DND-41 (cell line): Measurements from ENCODE around the gene ERG.

Source experiments
- ATAC-seq: fragments of 200-7000 bp; cut with Tn5 transposase; 3 replicates; pipeline ENCODE4 v1.9.1; 2021; ENCODE audit warnings: low read depth; ENCODE audit not compliant: insufficient read depth
- DNase-seq: peaks from one replicate; pipeline ENCODE4 v3.0.0-alpha.2; 2020
- H2AFZ ChIP-seq: 2 replicates; pipeline ENCODE4 v1.6.0; 2012; ENCODE audit warnings: low read depth, low read length
- H3K27ac ChIP-seq: 2 replicates; pipeline ENCODE4 v1.5.1; 2012; ENCODE audit warnings: low read length, inconsistent platforms
- H3K27me3 ChIP-seq: fragments of 200-600 bp; sonication (generic); 2 replicates; pipeline ENCODE4 v1.6.0; 2012; ENCODE audit warnings: low read length, mild to moderate bottlenecking, inconsistent platforms; ENCODE audit not compliant: insufficient read depth, poor library complexity
- H3K36me3 ChIP-seq: 2 replicates; pipeline ENCODE4 v1.5.1; 2012; ENCODE audit warnings: low read length, inconsistent platforms; ENCODE audit not compliant: insufficient read depth
- H3K4me1 ChIP-seq: 2 replicates; pipeline ENCODE4 v1.5.1; 2012; ENCODE audit warnings: mild to moderate bottlenecking, low read length; ENCODE audit not compliant: insufficient read depth
- H3K4me2 ChIP-seq: 2 replicates; pipeline ENCODE4 v1.6.0; 2012; ENCODE audit warnings: mild to moderate bottlenecking, moderate library complexity, low read length, inconsistent platforms; ENCODE audit not compliant: insufficient read depth
- H3K4me3 ChIP-seq, 2 experiments: fragments of 200-600 bp in 1 of 2; shearing (Covaris generic) in 1 of 2; 2 replicates each; pipeline ENCODE4 v1.5.1; 2012 to 2016; ENCODE audit warnings: inconsistent platforms in 2 of 2, low read length in 2 of 2, mild to moderate bottlenecking in 2 of 2, low read depth in 1 of 2, moderate library complexity in 1 of 2
- H3K79me2 ChIP-seq: 2 replicates; pipeline ENCODE4 v1.6.0; 2012; ENCODE audit warnings: low read length, inconsistent platforms; ENCODE audit not compliant: insufficient read depth
- H3K9ac ChIP-seq: 2 replicates; pipeline ENCODE4 v1.6.0; 2012; ENCODE audit warnings: low read depth, mild to moderate bottlenecking, inconsistent platforms, low read length, moderate library complexity
- H3K9me3 ChIP-seq: 2 replicates; pipeline ENCODE4 v1.5.1; 2012; ENCODE audit warnings: low read length, moderate library complexity, mild to moderate bottlenecking, inconsistent platforms; ENCODE audit not compliant: insufficient read depth, severe bottlenecking
- H4K20me1 ChIP-seq: 2 replicates; pipeline ENCODE4 v1.6.0; 2012; ENCODE audit warnings: low read length; ENCODE audit not compliant: insufficient read depth
- EZH2 ChIP-seq: IDR thresholded peaks from 3 replicates; pipeline ENCODE4 v1.6.1; 2012; ENCODE audit warnings: borderline replicate concordance, low read depth, mild to moderate bottlenecking, moderate library complexity, low read length, inconsistent platforms; ENCODE audit not compliant: severe bottlenecking
- TF ChIP-seq, protein P1 (sequence below): IDR thresholded peaks from 2 replicates; pipeline ENCODE4 v1.5.1; 2012; ENCODE audit warnings: borderline replicate concordance, low read length, moderate library complexity, mild to moderate bottlenecking; ENCODE audit not compliant: poor library complexity, severe bottlenecking; ENCODE audit errors: extremely low read depth

The ERG gene

DNA sequence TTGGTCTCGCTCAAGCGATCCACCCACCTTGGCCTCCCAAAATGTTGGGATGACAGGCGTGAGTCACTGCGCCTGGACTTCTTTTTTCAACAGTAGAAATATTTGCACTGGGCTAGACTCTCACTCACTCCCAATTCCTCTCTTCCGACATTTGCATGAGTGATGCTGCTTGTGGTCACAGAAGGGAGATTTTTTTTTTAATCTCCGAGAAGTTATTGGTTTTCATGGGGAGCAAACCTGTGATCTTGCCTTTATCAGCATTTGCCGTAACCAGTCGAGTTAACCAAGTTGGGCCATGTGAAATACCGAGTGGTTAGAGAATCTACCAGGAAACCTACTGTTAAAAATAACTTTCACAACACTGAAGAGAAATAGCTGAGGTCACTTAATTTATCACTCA is 21.1 kb downstream of the ERG start:
- H3K27me3 ChIP-seq = peaks cover 25% of the 10 kb centered on the region
- ATAC-seq (no peak), DNase-seq (no peak)
- H3K27ac ChIP-seq = no peak overlapping the region
- no peak overlapping the region for H3K4me3 ChIP-seq
- no peaks in the 10 kb centered on the region for H3K36me3 ChIP-seq
- no peaks in the 10 kb centered on the region for H3K4me1 ChIP-seq
- H4K20me1 ChIP-seq = no peaks in the 10 kb centered on the region
- TF ChIP-seq EZH2 = no peak
- TF ChIP-seq, protein P1, sequence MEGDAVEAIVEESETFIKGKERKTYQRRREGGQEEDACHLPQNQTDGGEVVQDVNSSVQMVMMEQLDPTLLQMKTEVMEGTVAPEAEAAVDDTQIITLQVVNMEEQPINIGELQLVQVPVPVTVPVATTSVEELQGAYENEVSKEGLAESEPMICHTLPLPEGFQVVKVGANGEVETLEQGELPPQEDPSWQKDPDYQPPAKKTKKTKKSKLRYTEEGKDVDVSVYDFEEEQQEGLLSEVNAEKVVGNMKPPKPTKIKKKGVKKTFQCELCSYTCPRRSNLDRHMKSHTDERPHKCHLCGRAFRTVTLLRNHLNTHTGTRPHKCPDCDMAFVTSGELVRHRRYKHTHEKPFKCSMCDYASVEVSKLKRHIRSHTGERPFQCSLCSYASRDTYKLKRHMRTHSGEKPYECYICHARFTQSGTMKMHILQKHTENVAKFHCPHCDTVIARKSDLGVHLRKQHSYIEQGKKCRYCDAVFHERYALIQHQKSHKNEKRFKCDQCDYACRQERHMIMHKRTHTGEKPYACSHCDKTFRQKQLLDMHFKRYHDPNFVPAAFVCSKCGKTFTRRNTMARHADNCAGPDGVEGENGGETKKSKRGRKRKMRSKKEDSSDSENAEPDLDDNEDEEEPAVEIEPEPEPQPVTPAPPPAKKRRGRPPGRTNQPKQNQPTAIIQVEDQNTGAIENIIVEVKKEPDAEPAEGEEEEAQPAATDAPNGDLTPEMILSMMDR = no peak
- no peaks in the 10 kb centered on the region for H3K9me3 ChIP-seq
- H3K4me2 ChIP-seq = no peak overlapping the region
- no peak overlapping the region for H3K9ac ChIP-seq
- no peaks in the 10 kb centered on the region for H3K79me2 ChIP-seq
- H2AFZ ChIP-seq = no peak overlapping the region

GRCh38 chr21:38476385-38476784 is 21.9 kb downstream of the ERG start:
- H3K4me3 ChIP-seq = no peak overlapping the region
- DNase-seq (no peak), ATAC-seq (no peak)
- H3K9me3 ChIP-seq = no peaks in the 10 kb centered on the region
- no peak overlapping the region for H3K4me2 ChIP-seq
- no peak for TF ChIP-seq EZH2
- TF ChIP-seq, protein P1 = no peak
- peaks cover 29% of the 10 kb centered on the region for H3K27me3 ChIP-seq
- H2AFZ ChIP-seq = no peak overlapping the region
- no peaks in the 10 kb centered on the region for H3K4me1 ChIP-seq
- H3K79me2 ChIP-seq = no peaks in the 10 kb centered on the region
- H3K36me3 ChIP-seq = no peaks in the 10 kb centered on the region
- no peaks in the 10 kb centered on the region for H4K20me1 ChIP-seq
- H3K9ac ChIP-seq = no peak overlapping the region
- H3K27ac ChIP-seq = no peak overlapping the region

DNA sequence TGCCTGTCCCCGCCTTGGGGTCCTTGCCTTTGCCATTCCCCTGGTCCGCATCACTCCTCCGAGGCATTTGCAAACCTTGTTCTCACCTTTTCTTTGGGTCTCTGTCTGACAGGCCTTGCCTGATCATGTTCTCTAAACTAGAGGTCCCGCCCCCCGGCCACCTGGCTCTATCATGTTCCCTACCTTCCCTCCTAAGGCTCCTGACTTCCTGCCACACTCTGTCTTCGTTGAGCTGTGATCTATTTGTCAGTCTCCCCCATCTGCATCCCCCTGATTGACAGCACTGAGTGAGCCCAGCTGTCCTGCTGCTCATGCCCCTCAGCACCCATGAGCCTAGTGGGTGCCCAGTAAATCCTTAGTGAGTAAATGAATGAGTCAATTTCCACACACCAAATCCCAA is 22.8 kb downstream of the ERG start:
- Histone ChIP-seq H3K9ac (no peak overlapping the region), H2AFZ (no peak overlapping the region), H3K4me2 (no peak overlapping the region), H3K4me1 (no peaks in the 10 kb centered on the region), H4K20me1 (no peaks in the 10 kb centered on the region), H3K27ac (no peak overlapping the region), H3K4me3 (no peak overlapping the region), H3K27me3 (peaks cover 29% of the 10 kb centered on the region), H3K9me3 (no peaks in the 10 kb centered on the region), H3K36me3 (no peaks in the 10 kb centered on the region), H3K79me2 (no peaks in the 10 kb centered on the region)
- DNase-seq = no peak
- TF ChIP-seq, protein P1 = no peak
- TF ChIP-seq EZH2 = no peak
- no peak for ATAC-seq

- no peak overlapping the region for H3K9ac ChIP-seq
- no peak for TF ChIP-seq EZH2
- TF ChIP-seq, protein P1 = no peak
- H3K9me3 ChIP-seq = no peaks in the 10 kb centered on the region
Observed at GRCh38 chr21:38474796-38475195, 23.5 kb downstream of the ERG start.

More at GRCh38 chr21:38474796-38475195, 23.5 kb downstream of the ERG start:
- Histone ChIP-seq H3K27me3 (peaks cover 23% of the 10 kb centered on the region), H3K79me2 (no peaks in the 10 kb centered on the region), H3K27ac (no peak overlapping the region), H4K20me1 (no peaks in the 10 kb centered on the region), H2AFZ (no peak overlapping the region), H3K4me1 (no peaks in the 10 kb centered on the region), H3K4me2 (no peak overlapping the region), H3K4me3 (no peak overlapping the region), H3K36me3 (no peaks in the 10 kb centered on the region)
- no peak for DNase-seq
- ATAC-seq = no peak
